ENCODE measurements around the gene GID8. TPM values are rescaled to one million over a fixed set of nuclear protein-coding genes. Genes with fewer than 3 reads are reported as not detected.

GID8 gene
- total and polyA plus RNA-seq, 9 of the 15 experiments (the other 6 are each of a cell fraction or from before 2014, with no cell fraction given) = 7.5 to 31.6 (median 22.2) TPM

GRCh38 chr20:62971950-62972844 is 34.2 kb downstream of the GID8 start (continued):
- TF ChIP-seq ATF2 (CRISPR knock-in tag; IDR thresholded peaks at IDR 0.05) = no peak
- no peak for TF ChIP-seq TRIM24 (IDR thresholded peaks at IDR 0.05)
- TF ChIP-seq SFPQ (IDR thresholded peaks at IDR 0.05; ENCODE audit: low read depth, low read length) = no peak
- TF ChIP-seq COPS2 (conservative IDR thresholded peaks at IDR 0.05) = no peak
- 0 out of 2 replicates have a peak, but pooled peaks have one; percentile 28 for TF ChIP-seq MYC (IDR thresholded peaks at IDR 0.05; ENCODE audit: low read depth, low read length)
- no peak for TF ChIP-seq MYC (CRISPR knock-in tag; IDR thresholded peaks at IDR 0.05; ENCODE audit: borderline replicate concordance, low read depth)
- no peak for TF ChIP-seq KDM2B (CRISPR knock-in tag; IDR thresholded peaks at IDR 0.05)
- TF ChIP-seq ZKSCAN8 (CRISPR knock-in tag; IDR thresholded peaks at IDR 0.05) = no peak
- TF ChIP-seq ZNF24 (IDR thresholded peaks at IDR 0.05) = no peak
- peak; percentile 70; the same call in 1 of the 2 replicates for TF ChIP-seq XRCC5 (IDR thresholded peaks at IDR 0.05; ENCODE audit: low read depth, low read length)
- no peak for TF ChIP-seq MAFK (IDR thresholded peaks at IDR 0.05; ENCODE audit: low read length)
- TF ChIP-seq ZNF764 (CRISPR knock-in tag; IDR thresholded peaks at IDR 0.05; ENCODE audit: low read depth) = no peak
- no peak for TF ChIP-seq NR2C2 (CRISPR knock-in tag; IDR thresholded peaks at IDR 0.05)
- no peak for TF ChIP-seq NR2C2 (tag; IDR thresholded peaks at IDR 0.05)
- no peak for TF ChIP-seq ZBED1 (IDR thresholded peaks at IDR 0.05)
- no peak for TF ChIP-seq THRAP3 (IDR thresholded peaks at IDR 0.05; ENCODE audit: borderline replicate concordance)
- no peak for TF ChIP-seq FOXP4 (CRISPR knock-in tag; IDR thresholded peaks at IDR 0.05; ENCODE audit: borderline replicate concordance)
- no peak for TF ChIP-seq ZBTB7A (IDR thresholded peaks at IDR 0.05; ENCODE audit: borderline replicate concordance, control insufficient read depth, low read depth, low read length)
- 0 out of 2 replicates have a peak, but pooled peaks have one; percentile 26 for TF ChIP-seq ATF7 (IDR thresholded peaks at IDR 0.05)
- TF ChIP-seq SLC30A9 (CRISPR knock-in tag; IDR thresholded peaks at IDR 0.05) = no peak
- no peak for TF ChIP-seq NFE2L1 (tag; IDR thresholded peaks at IDR 0.05; ENCODE audit: borderline replicate concordance, low read depth)
- no peak for TF ChIP-seq BRD4 (IDR thresholded peaks at IDR 0.05)
- no peak for TF ChIP-seq ZNF316 (IDR thresholded peaks at IDR 0.05)
- no peak for TF ChIP-seq GATAD2B (IDR thresholded peaks at IDR 0.05; ENCODE audit: borderline replicate concordance)
- no peak for TF ChIP-seq ZNF239 (CRISPR knock-in tag; IDR thresholded peaks at IDR 0.05)
